Muscle of leg (tissue), 9 donors: ENCODE measurements around the gene CD160. TPM values are rescaled to one million over a fixed set of nuclear protein-coding genes. Genes with fewer than 3 reads are reported as not detected.

ENCODE experiments used
- polyA plus RNA-seq, 8 donors: library from polyadenylated mRNA; unstranded; fragments of 120-200 nt; gene quantifications; one replicate each; pipeline versions ENCODE4 v1.2.1 to v1.2.3, GENCODE V29; 2013; ENCODE audit warnings: inconsistent platforms in 1 of 8, low replicate concordance in 1 of 8; ENCODE audit not compliant: insufficient read length in 8 of 8, insufficient read depth in 1 of 8
- total RNA-seq: library from RNA; stranded (reverse); fragments of 120-200 nt; gene quantifications from one replicate; pipeline ENCODE4 v1.2.4, GENCODE V29; 2013

CD160 gene
- total and polyA plus RNA-seq, 9 donors, result 0.09 to 0.95 (median 0.79) TPM

Other genes starting within 250 kb of the CD160 start
- 16.9 TPM for gene GPR89A, start 111.5 kb upstream of the CD160 start, total RNA-seq
- gene GPR89A, start 111.5 kb upstream of the CD160 start, polyA plus RNA-seq, result 10 to 100 TPM in 7 of 8 donors, 1 to 10 TPM in 1; 8.5 to 15.6 (median 13.2) TPM
- 0.40 TPM for gene PDZK1, start 12.1 kb upstream of the CD160 start, total RNA-seq
- gene PDZK1, start 12.1 kb upstream of the CD160 start, polyA plus RNA-seq, result 1 to 10 TPM in 3 of 8 donors, under 1 TPM in 5; 0.50 to 3.2 (median 0.83) TPM
- 13.7 TPM for gene RNF115, start 104.6 kb downstream of the CD160 start, total RNA-seq
- 10 to 100 TPM; 10.8 to 18.8 (median 13.3) TPM for gene RNF115, start 104.6 kb downstream of the CD160 start, polyA plus RNA-seq
- gene POLR3C, start 104.7 kb downstream of the CD160 start, total RNA-seq, result 19.8 TPM
- 10 to 100 TPM; 16.2 to 24.8 (median 20.9) TPM for gene POLR3C, start 104.7 kb downstream of the CD160 start, polyA plus RNA-seq
- gene NUDT17, start 126.1 kb downstream of the CD160 start, total RNA-seq, result 15.9 TPM
- 10 to 100 TPM; 11.9 to 20.8 (median 13.8) TPM for gene NUDT17, start 126.1 kb downstream of the CD160 start, polyA plus RNA-seq
- gene PIAS3, start 139.6 kb downstream of the CD160 start, total RNA-seq, result 20.8 TPM
- gene PIAS3, start 139.6 kb downstream of the CD160 start, polyA plus RNA-seq, result 10 to 100 TPM; 37.1 to 63.8 (median 47.2) TPM
- gene ANKRD35, start 166.4 kb downstream of the CD160 start, total RNA-seq, result 2.2 TPM
- gene ANKRD35, start 166.4 kb downstream of the CD160 start, polyA plus RNA-seq, result 1 to 10 TPM; 2.3 to 4.8 (median 3.1) TPM
- gene ITGA10, start 190.6 kb downstream of the CD160 start, total RNA-seq, result 5.9 TPM
- gene ITGA10, start 190.6 kb downstream of the CD160 start, polyA plus RNA-seq, result 10 to 100 TPM in 2 of 8 donors, 1 to 10 TPM in 6; 3.6 to 11.1 (median 6.6) TPM
- gene PEX11B, start 199.2 kb downstream of the CD160 start, total RNA-seq, result 18.0 TPM
- 10 to 100 TPM; 19.4 to 24.9 (median 23.7) TPM for gene PEX11B, start 199.2 kb downstream of the CD160 start, polyA plus RNA-seq
- gene RBM8A, start 208.0 kb downstream of the CD160 start, total RNA-seq, result 116 TPM
- 100 to 1,000 TPM; 114 to 136 (median 132) TPM for gene RBM8A, start 208.0 kb downstream of the CD160 start, polyA plus RNA-seq
- gene LIX1L, start 238.5 kb downstream of the CD160 start, total RNA-seq, result 23.4 TPM
- gene LIX1L, start 238.5 kb downstream of the CD160 start, polyA plus RNA-seq, result 10 to 100 TPM; 26.1 to 35.9 (median 29.0) TPM
- 0.22 TPM for gene ANKRD34A, start 245.1 kb downstream of the CD160 start, total RNA-seq
- gene ANKRD34A, start 245.1 kb downstream of the CD160 start, polyA plus RNA-seq, result 1 to 10 TPM in 6 of 8 donors, under 1 TPM in 2; 0.76 to 1.7 (median 1.1) TPM
- 28.5 TPM for gene POLR3GL, start 245.2 kb downstream of the CD160 start, total RNA-seq
- gene POLR3GL, start 245.2 kb downstream of the CD160 start, polyA plus RNA-seq, result 10 to 100 TPM; 35.0 to 42.6 (median 38.6) TPM